Left colon (tissue), 2 donors: ENCODE results near the gene USH2A. TPM values are rescaled to one million over a fixed set of nuclear protein-coding genes. Genes with fewer than 3 reads are reported as not detected.
"Not testable (repeated sequence)": the region's sequence is repeated elsewhere in the genome, so short reads cannot be mapped to it uniquely, and the experiment has no call there.

Source experiments
- ATAC-seq: fragments of 200-7000 bp; cut with Tn5 transposase; one replicate; pipeline ENCODE4 v1.9.1; 2020; ENCODE audit warnings: mild to moderate bottlenecking, moderate library complexity
- DNase-seq, 2 donors: peaks; one replicate each; pipeline ENCODE4 v3.0.0-alpha.2; 2020
- intact Hi-C, 2 donors: fragments of 100-400 bp; cut with DNase I in 1 of 2; cut with micrococcal nuclease in 1 of 2; formaldehyde crosslinking; loops; one replicate each; pipeline versions ENCODE4 v1.11.2 to v1.14.0; 2022; cut with DNase I, micrococcal nuclease
- total RNA-seq, 2 donors: library from RNA; stranded (reverse); fragmentation: NEBNext Ultra II Directional; extraction: Animal tissue kit (Norgen Biotek cat#: 25700); gene quantifications; one replicate each; pipeline ENCODE4 v1.2.1, GENCODE V29; 2021
- donor health status: DM: no; HTN: no; CAD: no.
- donor health status: DM: yes; HTN: yes; CAD: no.

The USH2A gene
- total RNA-seq, 2 donors from 2014 or later: under 0.01 to 0.03 TPM

- ATAC-seq (no peak), DNase-seq (no peak)
- intact Hi-C loops: no loop called here
Measured at GRCh38 chr1:216420746-216421145, 2.5 kb downstream of the USH2A start.

GRCh38 chr1:216420263-216420662 lies 3.0 kb downstream of the USH2A start:
- intact Hi-C loops: no loop called here
- no peak for ATAC-seq
- no peak for DNase-seq

GRCh38 chr1:216416488-216416887 lies 6.8 kb downstream of the USH2A start:
- DNase-seq (no peak), ATAC-seq (no peak)
- intact Hi-C loops: no loop called here

- no peak for ATAC-seq
- intact Hi-C loops: no loop called here
- no peak for DNase-seq
Measured at GRCh38 chr1:216410026-216410425, 13.2 kb downstream of the USH2A start.

GRCh38 chr1:216390956-216391355 lies 32.3 kb downstream of the USH2A start:
- ATAC-seq (no peak), DNase-seq (no peak)
- intact Hi-C loops: no loop called here

- intact Hi-C loops: no loop called here
- no peak for DNase-seq
- ATAC-seq: no peak
Measured at GRCh38 chr1:216389774-216390173, 33.5 kb downstream of the USH2A start.

GRCh38 chr1:216388558-216388957 lies 34.7 kb downstream of the USH2A start:
- DNase-seq: no peak
- intact Hi-C loops: no loop called here
- ATAC-seq: no peak

GRCh38 chr1:216387782-216388181 lies 35.5 kb downstream of the USH2A start:
- ATAC-seq: no peak
- intact Hi-C loops: no loop called here
- DNase-seq: no peak

- intact Hi-C loops: no loop called here
- ATAC-seq: no peak
- DNase-seq: no peak
Measured at GRCh38 chr1:216379441-216379840, 43.8 kb downstream of the USH2A start.

GRCh38 chr1:216368249-216368648 lies 55.0 kb downstream of the USH2A start:
- intact Hi-C loops: no loop called here
- DNase-seq: no peak
- ATAC-seq: no peak

GRCh38 chr1:216366979-216367378 lies 56.3 kb downstream of the USH2A start:
- ATAC-seq: no peak
- intact Hi-C loops: no loop called here
- no peak for DNase-seq

- intact Hi-C loops: no loop called here
- ATAC-seq: no peak
- DNase-seq: no peak
Measured at GRCh38 chr1:216356945-216357344, 66.3 kb downstream of the USH2A start.

- DNase-seq (no peak), ATAC-seq (no peak)
- intact Hi-C loops: no loop called here
Measured at GRCh38 chr1:216350186-216350585, 73.1 kb downstream of the USH2A start.

GRCh38 chr1:216346526-216346925 lies 76.7 kb downstream of the USH2A start:
- ATAC-seq: no peak
- DNase-seq: no peak
- intact Hi-C loops: no loop called here

GRCh38 chr1:216340542-216340941 lies 82.7 kb downstream of the USH2A start:
- intact Hi-C loops, ATAC-seq, DNase-seq: not testable (repeated sequence)

- no peak for ATAC-seq
Measured at GRCh38 chr1:216332462-216332861, 90.8 kb downstream of the USH2A start.

GRCh38 chr1:216332003-216332402 lies 91.2 kb downstream of the USH2A start:
- no peak for ATAC-seq
- no peak for DNase-seq
- intact Hi-C loops: no loop called here

More at GRCh38 chr1:216332462-216332861, 90.8 kb downstream of the USH2A start:
- intact Hi-C loops: no loop called here
- DNase-seq: no peak

GRCh38 chr1:216331211-216331610 lies 92.0 kb downstream of the USH2A start:
- no peak for DNase-seq
- intact Hi-C loops: no loop called here
- ATAC-seq: no peak

GRCh38 chr1:216330262-216330661 lies 93.0 kb downstream of the USH2A start:
- DNase-seq: no peak
- intact Hi-C loops: no loop called here
- no peak for ATAC-seq

GRCh38 chr1:216325946-216326345 lies 97.3 kb downstream of the USH2A start:
- DNase-seq (no peak), ATAC-seq (no peak)
- intact Hi-C loops: no loop called here

GRCh38 chr1:216325336-216325735 lies 97.9 kb downstream of the USH2A start:
- DNase-seq (no peak), ATAC-seq (no peak)
- intact Hi-C loops: no loop called here

GRCh38 chr1:216323344-216323743 lies 99.9 kb downstream of the USH2A start:
- DNase-seq: no peak
- ATAC-seq: no peak
- intact Hi-C loops: no loop called here
